ENCODE measurements around the gene KLHDC7B. TPM values are rescaled to one million over a fixed set of nuclear protein-coding genes. Genes with fewer than 3 reads are reported as not detected.
"Not testable (repeated sequence)": the region's sequence is repeated elsewhere in the genome, so short reads cannot be mapped to it uniquely, and the experiment has no call there.

The KLHDC7B gene
- total RNA-seq, 1 donor from 2014 or later = 6.0 TPM

GRCh38 chr22:50517495-50518260 lies 28.0 kb upstream of the KLHDC7B start:
- DNase-seq (ENCODE audit: low spot score) = no peak

DNA sequence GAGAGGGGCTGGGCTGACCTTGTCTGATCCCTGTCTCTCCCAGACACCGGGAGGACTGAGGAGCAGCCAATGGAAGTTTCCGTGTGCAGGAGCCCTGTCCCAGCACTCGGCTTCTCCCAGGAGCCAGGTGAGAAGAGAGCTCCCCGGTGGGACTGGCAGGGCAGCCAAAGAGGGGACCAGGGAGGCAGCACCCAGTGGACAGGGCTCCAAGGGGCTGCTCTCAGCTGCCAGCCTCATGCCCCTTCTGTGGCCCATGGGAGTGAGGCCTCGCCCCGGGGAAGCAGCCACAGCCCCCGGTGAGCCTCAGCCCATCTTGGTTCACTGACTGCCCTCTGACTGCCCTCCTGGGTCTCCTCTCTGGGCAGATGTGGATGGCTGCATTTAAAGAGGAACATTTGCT lies 27.1 kb upstream of the KLHDC7B start:
- DNase-seq (ENCODE audit: low spot score) = no peak

DNA sequence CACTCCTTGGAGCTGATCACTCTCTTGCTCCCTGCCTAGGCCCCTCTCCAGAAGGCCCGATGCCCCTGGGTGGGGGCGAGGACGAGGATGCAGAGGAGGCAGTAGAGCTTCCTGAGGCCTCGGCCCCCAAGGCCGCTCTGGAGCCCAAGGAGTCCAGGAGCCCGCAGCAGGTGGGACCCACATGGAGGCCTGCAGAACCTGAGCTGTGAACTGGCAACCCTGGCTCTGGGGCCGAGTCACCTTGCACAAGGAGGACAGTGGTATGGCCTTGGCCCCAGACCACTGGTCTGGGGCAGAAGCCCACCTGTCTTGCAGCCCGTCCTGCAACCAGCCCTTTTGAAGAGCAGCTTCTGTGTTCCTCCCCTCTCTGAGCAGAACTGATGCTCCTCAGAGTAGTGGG lies 26.5 kb upstream of the KLHDC7B start:
- no peak for DNase-seq (ENCODE audit: low spot score)

GRCh38 chr22:50520184-50520583 lies 25.5 kb upstream of the KLHDC7B start:
- DNase-seq (ENCODE audit: low spot score) = not testable (repeated sequence)

- DNase-seq (ENCODE audit: low spot score) = no peak
These were observed 24.8 kb upstream of the KLHDC7B start for GRCh38 chr22:50520826-50521453.

- no peak for DNase-seq (ENCODE audit: low spot score)
These were observed 24.0 kb upstream of the KLHDC7B start for GRCh38 chr22:50521710-50522109.

GRCh38 chr22:50522208-50522805 lies 23.4 kb upstream of the KLHDC7B start:
- DNase-seq (ENCODE audit: low spot score) = no peak

- no peak for DNase-seq (ENCODE audit: low spot score)
These were observed 22.8 kb upstream of the KLHDC7B start for GRCh38 chr22:50522806-50523438.

- DNase-seq (ENCODE audit: low spot score) = no peak
These were observed 22.3 kb upstream of the KLHDC7B start for GRCh38 chr22:50523458-50523805.

DNA sequence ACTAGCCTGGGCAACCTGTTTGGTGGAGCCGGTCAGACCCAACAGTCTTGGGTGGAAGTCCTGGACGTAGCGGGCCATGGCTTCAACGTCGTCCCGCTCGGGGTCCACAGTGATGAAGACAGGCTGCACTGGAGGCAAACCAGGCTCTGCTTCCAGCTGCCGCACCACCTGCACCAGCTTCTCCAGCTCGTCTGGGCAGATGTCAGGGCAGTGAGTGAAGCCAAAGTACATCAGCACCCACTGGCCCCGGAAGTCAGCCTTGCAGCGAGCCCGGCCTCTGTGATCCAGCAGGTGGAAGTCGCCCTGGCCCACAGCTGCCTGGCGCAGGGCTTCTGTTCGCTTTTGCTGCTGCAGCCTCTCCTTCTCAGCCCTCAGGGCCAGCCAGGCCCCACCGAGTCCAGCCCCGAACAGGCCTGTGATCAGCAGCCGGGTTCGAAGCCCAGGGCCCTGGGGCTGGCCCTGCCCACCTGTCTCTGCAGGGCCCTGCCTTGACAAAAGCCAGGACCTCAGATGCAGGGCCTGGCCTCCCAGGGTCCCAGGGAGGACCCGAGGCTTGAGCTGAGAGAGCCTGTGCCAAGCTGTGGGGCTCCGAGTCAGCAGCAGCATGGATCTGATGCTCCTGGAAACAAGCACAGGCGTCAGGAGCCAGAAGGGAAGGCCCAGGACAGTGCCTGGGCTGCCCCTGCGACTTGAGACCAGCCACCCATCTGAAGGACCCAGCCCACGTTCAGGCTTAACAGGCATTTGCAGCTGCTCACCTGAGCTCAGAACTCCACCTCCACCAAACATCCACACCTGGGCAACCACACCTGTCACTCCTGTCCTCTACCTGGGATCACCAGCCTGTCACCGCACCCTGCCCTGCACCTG lies 21.7 kb upstream of the KLHDC7B start:
- no peak for DNase-seq (ENCODE audit: low spot score)

DNA sequence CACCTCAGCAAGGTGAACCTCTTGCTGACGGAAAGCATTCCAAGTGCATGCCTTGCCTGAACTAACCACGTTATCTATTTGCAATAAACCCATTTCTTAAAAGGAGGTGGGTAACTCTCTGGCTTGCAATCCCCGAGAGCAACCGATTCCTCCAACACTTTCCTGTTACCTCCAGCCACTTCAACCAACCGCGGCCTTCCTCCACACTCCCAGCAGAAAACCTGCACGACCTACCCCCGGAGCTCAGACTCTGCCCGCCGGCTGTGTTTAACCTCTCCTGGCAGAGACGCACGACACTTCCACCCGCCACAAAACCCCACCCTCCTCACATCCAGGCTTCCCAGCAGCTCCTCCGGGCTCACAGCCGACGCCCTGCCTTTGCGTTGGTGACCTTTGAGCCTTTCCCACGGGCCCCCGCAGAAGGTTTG lies 21.0 kb upstream of the KLHDC7B start:
- DNase-seq (ENCODE audit: low spot score) = no peak

DNA sequence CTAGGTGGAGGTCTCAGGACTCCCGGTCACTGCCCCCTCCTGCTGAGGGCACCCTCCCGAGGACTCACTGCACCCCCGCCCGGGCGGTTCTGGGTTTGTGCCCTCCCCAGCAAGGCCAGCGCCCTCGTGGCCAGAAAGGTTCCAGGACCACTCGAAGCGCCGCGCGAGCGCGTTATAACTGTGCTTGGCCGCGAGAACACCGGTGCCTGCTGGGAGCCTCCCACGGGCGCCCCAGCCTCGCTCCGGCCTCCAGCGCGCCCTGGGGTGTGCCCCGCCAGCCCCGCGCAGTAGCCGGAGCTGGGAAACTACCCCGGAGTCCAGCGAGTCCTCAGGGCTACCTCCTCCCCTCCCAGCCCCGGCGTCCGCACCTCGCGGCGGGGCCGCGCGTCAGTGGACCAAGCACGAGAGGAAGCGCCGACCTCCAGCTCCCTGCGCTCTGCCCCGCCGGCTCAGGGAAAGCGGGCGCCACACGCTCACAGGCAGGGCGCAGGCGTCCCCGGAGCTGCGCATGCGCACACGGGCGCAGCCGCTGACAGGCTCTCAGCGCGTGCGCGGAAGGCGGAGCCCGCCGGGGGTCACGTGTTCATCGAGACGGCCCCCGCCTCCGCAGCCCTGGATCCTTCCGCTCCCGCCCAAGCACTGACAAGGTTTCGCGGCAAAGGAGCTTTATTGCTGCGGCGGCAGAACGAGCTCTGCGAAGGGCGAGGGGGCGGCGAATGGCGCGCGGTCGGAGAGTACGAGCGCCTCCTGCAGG lies 20.4 kb upstream of the KLHDC7B start, which contains the start of gene SCO2:
SCO2 (minus strand) TSS at position 495 of the 754 bp plus-strand sequence. CDS start 1,187 bp downstream, outside the sequence.
- peak; percentile 99 for DNase-seq (ENCODE audit: low spot score)

DNA sequence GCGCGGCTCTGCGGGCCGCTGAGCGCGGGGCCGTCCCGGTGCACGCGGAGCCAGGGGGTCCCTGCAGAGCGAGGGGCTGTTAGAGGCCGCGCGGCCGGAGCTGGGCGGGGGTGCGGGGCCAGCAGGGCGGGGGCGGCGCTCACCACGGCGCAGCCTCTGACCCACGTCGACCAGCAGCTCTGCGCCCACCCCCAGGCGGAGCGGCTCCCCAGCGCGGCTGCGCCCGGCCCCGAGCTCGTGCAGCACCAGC lies 19.9 kb upstream of the KLHDC7B start:
- peak; percentile 88 for DNase-seq (ENCODE audit: low spot score)

DNA sequence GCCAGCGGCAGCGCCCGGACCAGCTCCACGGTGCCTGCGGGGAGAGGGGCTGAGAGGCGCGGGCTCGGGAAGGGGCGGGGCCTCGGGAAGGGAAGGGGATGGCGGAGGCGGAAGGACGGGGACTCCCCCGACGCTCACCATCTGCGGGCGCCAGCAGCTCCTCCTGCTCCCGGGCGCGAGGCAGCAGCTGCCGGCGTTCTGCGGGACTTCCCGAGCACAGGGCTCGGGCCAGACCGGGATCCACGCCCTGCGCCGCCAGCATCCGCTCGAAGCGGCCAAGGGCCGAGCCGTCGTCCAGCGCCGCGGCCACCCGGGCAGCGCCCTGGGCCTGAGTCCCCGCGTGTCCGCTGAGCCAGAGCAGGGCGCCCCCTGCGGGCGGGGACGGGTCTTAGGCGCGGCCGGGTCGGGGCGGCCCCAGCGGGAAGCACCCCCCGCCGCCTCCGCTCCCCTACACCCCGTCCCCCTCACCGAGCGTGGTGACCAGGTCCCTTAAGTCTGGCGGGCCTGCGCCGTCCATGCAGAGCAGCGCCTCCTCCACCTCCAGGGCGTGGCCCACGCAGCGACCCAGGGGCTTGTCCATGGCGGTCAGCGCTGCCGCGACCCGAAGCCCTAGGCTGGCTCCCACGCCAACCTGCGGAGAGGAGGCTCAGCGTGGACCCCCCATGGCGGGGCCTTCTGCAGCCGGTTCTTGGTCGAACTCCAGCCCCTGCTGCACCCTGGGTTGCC lies 19.4 kb upstream of the KLHDC7B start:
- no peak for DNase-seq (ENCODE audit: low spot score)

- peak; percentile 73 for DNase-seq (ENCODE audit: low spot score)
These were observed 18.6 kb upstream of the KLHDC7B start for GRCh38 chr22:50526834-50527801.

- no peak for DNase-seq (ENCODE audit: low spot score)
These were observed 17.6 kb upstream of the KLHDC7B start for GRCh38 chr22:50527921-50528681.

DNA sequence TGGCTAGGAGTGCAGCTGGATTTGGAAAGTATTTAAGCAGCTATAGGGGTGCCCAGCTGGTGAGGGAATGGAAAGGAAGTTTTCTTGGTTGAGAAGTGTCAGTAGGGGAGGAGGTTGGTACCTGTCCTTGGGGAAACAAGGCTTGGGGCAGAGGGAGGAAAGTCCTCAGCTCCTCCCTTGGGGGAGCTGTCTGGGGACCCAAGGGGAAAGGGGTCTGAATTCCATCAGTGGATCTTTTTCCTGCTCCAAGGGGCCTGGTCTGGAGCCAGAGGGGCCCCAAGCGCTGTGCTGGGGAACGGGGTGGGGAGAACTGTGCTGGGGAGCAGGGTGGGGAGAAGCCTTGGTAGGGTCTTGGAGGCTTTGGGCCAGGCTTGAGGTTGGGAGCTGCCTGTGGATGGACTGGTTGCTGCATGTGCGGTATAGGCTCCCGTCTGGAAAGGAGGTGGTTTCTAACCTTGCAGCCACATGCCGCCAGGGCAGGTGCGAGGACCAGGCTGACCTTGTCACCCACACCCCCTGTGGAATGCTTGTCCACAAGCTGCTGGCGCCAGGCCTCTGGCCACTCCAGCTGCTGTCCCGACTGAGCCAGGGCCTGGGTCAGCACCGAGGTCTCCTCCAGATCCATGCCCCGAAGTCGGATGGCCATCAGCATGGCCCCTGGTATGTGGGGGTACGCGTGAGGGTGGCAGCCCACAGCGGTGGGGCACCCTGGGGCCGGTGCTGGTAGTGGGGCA lies 16.9 kb upstream of the KLHDC7B start:
- no peak for DNase-seq (ENCODE audit: low spot score)

Measured in umbilical cord (tissue), 2 donors.